ENCODE data around the gene FBRS. TPM values are rescaled to one million over a fixed set of nuclear protein-coding genes. Genes with fewer than 3 reads are reported as not detected.

The FBRS gene
- total and polyA plus RNA-seq, 2 of the 13 experiments (the other 11 are each of a cell fraction or from before 2014, with no cell fraction given), result 13.7 to 16.2 TPM

DNA sequence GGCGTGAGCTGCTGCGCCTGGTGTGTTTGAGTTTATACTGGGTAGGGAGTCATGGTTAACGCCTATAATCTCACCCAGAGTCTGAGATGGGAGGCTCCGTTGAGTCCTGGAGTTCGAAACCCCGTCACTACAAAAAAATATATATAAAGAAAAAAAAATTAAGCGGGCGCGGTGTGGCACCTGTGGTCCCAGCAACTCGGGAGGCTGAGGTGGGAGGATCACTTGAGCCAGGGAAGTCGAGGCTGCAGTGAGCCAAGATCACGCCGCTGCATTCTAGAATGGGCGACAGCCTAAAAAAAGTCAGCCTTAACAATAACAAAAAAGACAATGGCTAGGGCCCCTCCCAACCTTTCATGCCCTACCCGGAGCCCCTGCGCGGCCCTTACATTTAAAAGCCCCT is 24.7 kb upstream of the FBRS start (continued):
- TF ChIP-seq, protein P1, sequence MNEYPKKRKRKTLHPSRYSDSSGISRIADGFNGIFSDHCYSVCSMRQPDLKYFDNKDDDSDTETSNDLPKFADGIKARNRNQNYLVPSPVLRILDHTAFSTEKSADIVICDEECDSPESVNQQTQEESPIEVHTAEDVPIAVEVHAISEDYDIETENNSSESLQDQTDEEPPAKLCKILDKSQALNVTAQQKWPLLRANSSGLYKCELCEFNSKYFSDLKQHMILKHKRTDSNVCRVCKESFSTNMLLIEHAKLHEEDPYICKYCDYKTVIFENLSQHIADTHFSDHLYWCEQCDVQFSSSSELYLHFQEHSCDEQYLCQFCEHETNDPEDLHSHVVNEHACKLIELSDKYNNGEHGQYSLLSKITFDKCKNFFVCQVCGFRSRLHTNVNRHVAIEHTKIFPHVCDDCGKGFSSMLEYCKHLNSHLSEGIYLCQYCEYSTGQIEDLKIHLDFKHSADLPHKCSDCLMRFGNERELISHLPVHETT (CRISPR knock-in tag; conservative IDR thresholded peaks at IDR 0.05), result no peak
- TF ChIP-seq ZNF124 (CRISPR knock-in tag; IDR thresholded peaks at IDR 0.05), result no peak
- TF ChIP-seq GLI4 (CRISPR knock-in tag; IDR thresholded peaks at IDR 0.05; ENCODE audit: borderline replicate concordance), result no peak
- TF ChIP-seq GPN1 (CRISPR knock-in tag; IDR thresholded peaks at IDR 0.05; ENCODE audit: borderline replicate concordance), result no peak
- no peak for TF ChIP-seq ZNF878 (CRISPR knock-in tag; IDR thresholded peaks at IDR 0.05)
- no peak for TF ChIP-seq ZNF253 (CRISPR knock-in tag; IDR thresholded peaks at IDR 0.05; ENCODE audit: borderline replicate concordance)
- no peak for TF ChIP-seq PAWR (CRISPR knock-in tag; IDR thresholded peaks at IDR 0.05; ENCODE audit: borderline replicate concordance)
- TF ChIP-seq NFYC (CRISPR knock-in tag; IDR thresholded peaks at IDR 0.05), result no peak
- TF ChIP-seq TOPORS (CRISPR knock-in tag; IDR thresholded peaks at IDR 0.05), result no peak
- no peak for TF ChIP-seq SCMH1 (CRISPR knock-in tag; IDR thresholded peaks at IDR 0.05; ENCODE audit: borderline replicate concordance)
- no peak for TF ChIP-seq FOSL1 (CRISPR knock-in tag; IDR thresholded peaks at IDR 0.05; ENCODE audit: borderline replicate concordance)
- TF ChIP-seq HNRNPL (IDR thresholded peaks at IDR 0.05; ENCODE audit: low read depth, low read length), result no peak
- TF ChIP-seq, protein P2, sequence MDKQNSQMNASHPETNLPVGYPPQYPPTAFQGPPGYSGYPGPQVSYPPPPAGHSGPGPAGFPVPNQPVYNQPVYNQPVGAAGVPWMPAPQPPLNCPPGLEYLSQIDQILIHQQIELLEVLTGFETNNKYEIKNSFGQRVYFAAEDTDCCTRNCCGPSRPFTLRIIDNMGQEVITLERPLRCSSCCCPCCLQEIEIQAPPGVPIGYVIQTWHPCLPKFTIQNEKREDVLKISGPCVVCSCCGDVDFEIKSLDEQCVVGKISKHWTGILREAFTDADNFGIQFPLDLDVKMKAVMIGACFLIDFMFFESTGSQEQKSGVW (CRISPR knock-in tag; IDR thresholded peaks at IDR 0.05; ENCODE audit: borderline replicate concordance), result no peak
- no peak for TF ChIP-seq MATR3 (CRISPR knock-in tag; IDR thresholded peaks at IDR 0.05)
